ENCODE results near the gene SAA1.

- TF ChIP-seq CTCF (IDR thresholded peaks at IDR 0.05) (no peak), POLR2AphosphoS5 (IDR thresholded peaks at IDR 0.05) (no peak)
Measured at GRCh38 chr11:18310800-18311340, 44.8 kb downstream of the SAA1 start.

Data from prostate gland (tissue), 2 donors.